GM12801 (cell line): ENCODE results near the gene EPHB4.

ENCODE experiments used
- CTCF ChIP-seq: IDR thresholded peaks from one replicate; pipeline ENCODE4 v1.5.1; 2011; ENCODE audit warnings: control low read depth; ENCODE audit not compliant: insufficient read length; ENCODE audit errors: extremely low read depth

EPHB4 gene

GRCh38 chr7:100860702-100861615 is 33.6 kb upstream of the EPHB4 start:
- TF ChIP-seq CTCF, result no peak

GRCh38 chr7:100859856-100860255 is 32.5 kb upstream of the EPHB4 start:
- TF ChIP-seq CTCF, result no peak

- no peak for TF ChIP-seq CTCF
These were observed 29.6 kb upstream of the EPHB4 start for GRCh38 chr7:100856871-100857282.

- no peak for TF ChIP-seq CTCF
These were observed 28.2 kb upstream of the EPHB4 start for GRCh38 chr7:100855515-100855914.

GRCh38 chr7:100854146-100854895 is 27.0 kb upstream of the EPHB4 start:
- TF ChIP-seq CTCF, result no peak

- no peak for TF ChIP-seq CTCF
These were observed 24.9 kb upstream of the EPHB4 start, which contains the start of gene SLC12A9 for GRCh38 chr7:100852048-100852872. Gene SLC12A9 (plus strand): TSS chr7:100852713. CDS start chr7:100854198, 1,485 bp downstream.

GRCh38 chr7:100847360-100847759 is 20.0 kb upstream of the EPHB4 start:
- TF ChIP-seq CTCF, result no peak
